ENCODE results near the gene AMMECR1L.

The AMMECR1L gene

GRCh38 chr2:127857265-127857808, 28.4 kb downstream of the AMMECR1L start:
- H3K27me3 ChIP-seq, result no peaks in the 10 kb centered on the region
- TF ChIP-seq CTCF (IDR thresholded peaks at IDR 0.05), result no peak
- no peaks in the 10 kb centered on the region for H3K9me3 ChIP-seq
- H3K36me3 ChIP-seq, result peaks cover 13% of the 10 kb centered on the region
- H3K4me1 ChIP-seq (ENCODE audit: control insufficient read depth in 1 of 2, insufficient read depth in 1 of 2, low read depth in 1 of 2, low read length in 1 of 2), result peaks cover 23 to 29% of the 10 kb centered on the region in 2 experiments
- peak overlapping the region; percentile 79 for H3K27ac ChIP-seq
- peak overlapping the region; percentile 89 to 96 for H3K4me3 ChIP-seq (ENCODE audit: low read depth in 1 of 2, low read length in 1 of 2)

- peaks cover 38% of the 10 kb centered on the region for H3K36me3 ChIP-seq
- H3K9me3 ChIP-seq, result no peaks in the 10 kb centered on the region
- H3K4me3 ChIP-seq (ENCODE audit: low read depth in 1 of 2, low read length in 1 of 2), result no peak overlapping the region
- peaks cover 15 to 21% of the 10 kb centered on the region in 2 experiments for H3K4me1 ChIP-seq (ENCODE audit: control insufficient read depth in 1 of 2, insufficient read depth in 1 of 2, low read depth in 1 of 2, low read length in 1 of 2)
- no peaks in the 10 kb centered on the region for H3K27me3 ChIP-seq
- no peak for TF ChIP-seq CTCF (IDR thresholded peaks at IDR 0.05)
- no peak overlapping the region for H3K27ac ChIP-seq
Measured at GRCh38 chr2:127853671-127854070, 32.1 kb downstream of the AMMECR1L start.

- Histone ChIP-seq H3K27me3 (no peaks in the 10 kb centered on the region), H3K36me3 (peaks cover 51% of the 10 kb centered on the region), H3K27ac (no peak overlapping the region), H3K4me1 (ENCODE audit: control insufficient read depth in 1 of 2, insufficient read depth in 1 of 2, low read depth in 1 of 2, low read length in 1 of 2) (peaks cover 8% of the 10 kb centered on the region in 2 experiments), H3K4me3 (ENCODE audit: low read depth in 1 of 2, low read length in 1 of 2) (no peak overlapping the region), H3K9me3 (no peaks in the 10 kb centered on the region)
- no peak for TF ChIP-seq CTCF (IDR thresholded peaks at IDR 0.05)
Measured at GRCh38 chr2:127852388-127852787, 33.4 kb downstream of the AMMECR1L start.

GRCh38 chr2:127847931-127848330, 37.8 kb downstream of the AMMECR1L start:
- no peak for TF ChIP-seq CTCF (IDR thresholded peaks at IDR 0.05)
- no peaks in the 10 kb centered on the region for H3K27me3 ChIP-seq
- H3K36me3 ChIP-seq, result peaks cover 73% of the 10 kb centered on the region
- no peak overlapping the region for H3K4me3 ChIP-seq (ENCODE audit: low read depth in 1 of 2, low read length in 1 of 2)
- no peaks in the 10 kb centered on the region for H3K9me3 ChIP-seq
- no peaks in the 10 kb centered on the region for H3K4me1 ChIP-seq (ENCODE audit: control insufficient read depth in 1 of 2, insufficient read depth in 1 of 2, low read depth in 1 of 2, low read length in 1 of 2)
- H3K27ac ChIP-seq, result no peak overlapping the region

- Histone ChIP-seq H3K36me3 (peaks cover 49% of the 10 kb centered on the region), H3K27ac (no peak overlapping the region), H3K4me1 (ENCODE audit: control insufficient read depth in 1 of 2, insufficient read depth in 1 of 2, low read depth in 1 of 2, low read length in 1 of 2) (no peaks in the 10 kb centered on the region), H3K9me3 (no peaks in the 10 kb centered on the region), H3K27me3 (no peaks in the 10 kb centered on the region), H3K4me3 (ENCODE audit: low read depth in 1 of 2, low read length in 1 of 2) (no peak overlapping the region)
- TF ChIP-seq CTCF (IDR thresholded peaks at IDR 0.05), result no peak
Measured at GRCh38 chr2:127844973-127845372, 40.8 kb downstream of the AMMECR1L start.

GRCh38 chr2:127843677-127844076, 42.1 kb downstream of the AMMECR1L start:
- no peak overlapping the region for H3K4me3 ChIP-seq (ENCODE audit: low read depth in 1 of 2, low read length in 1 of 2)

More at GRCh38 chr2:127843677-127844076, 42.1 kb downstream of the AMMECR1L start:
- no peaks in the 10 kb centered on the region for H3K9me3 ChIP-seq
- no peaks in the 10 kb centered on the region for H3K4me1 ChIP-seq (ENCODE audit: control insufficient read depth in 1 of 2, insufficient read depth in 1 of 2, low read depth in 1 of 2, low read length in 1 of 2)
- no peaks in the 10 kb centered on the region for H3K27me3 ChIP-seq
- no peak overlapping the region for H3K27ac ChIP-seq
- no peak for TF ChIP-seq CTCF (IDR thresholded peaks at IDR 0.05)
- peaks cover 36% of the 10 kb centered on the region for H3K36me3 ChIP-seq

Data from neutrophil (primary cell).